Measurements from ENCODE around the gene DCST1.

Gene DCST1

GRCh38 chr1:155004352-155005075 lies 29.1 kb upstream of the DCST1 start:
- 88% methylated on average over 3 of the region's 5 CpGs for WGBS (ENCODE audit: insufficient coverage)
- CTCF ChIA-PET = interaction anchor here (0.8 to 14.0 kb wide), 4 partner anchors 13 to 40 kb away, joined by 3 to 320 read pairs (median 118); partner anchors contain the start of genes CKS1B, FLAD1 and SHC1
- H3K27ac ChIP-seq (ENCODE audit: insufficient read depth in 1 of 2, low read depth in 1 of 2, low read length in 2 of 2, poor library complexity in 1 of 2, severe bottlenecking in 2 of 2) = peak overlapping the region in 1 of 2 experiments; percentile 78
- peaks cover 14 to 90% (median 82%) of the 10 kb centered on the region in 4 experiments for H3K4me1 ChIP-seq (ENCODE audit: control extremely low read depth in 1 of 4, control insufficient read depth in 4 of 4, insufficient read depth in 4 of 4, low read length in 3 of 4)
- H3K36me3 ChIP-seq (ENCODE audit: control insufficient read depth in 4 of 4, insufficient read depth in 4 of 4, low read length in 3 of 4) = no peaks in the 10 kb centered on the region
- DNase-seq = no peak
- H3K9me3 ChIP-seq (ENCODE audit: control extremely low read depth in 1 of 5, control insufficient read depth in 4 of 5, insufficient read depth in 2 of 5, low read depth in 1 of 5, low read length in 4 of 5) = no peaks in the 10 kb centered on the region
- H3K4me3 ChIP-seq (ENCODE audit: control insufficient read depth in 1 of 7, extremely low read depth in 1 of 7, insufficient read depth in 4 of 7, low read depth in 2 of 7, low read length in 6 of 7) = peak overlapping the region in 6 of 7 experiments; percentile 23 to 95 (median 85)
- no peaks in the 10 kb centered on the region for H3K27me3 ChIP-seq (replicated peaks in 2 of 5; ENCODE audit: control insufficient read depth in 4 of 5, insufficient read depth in 5 of 5, low read length in 4 of 5)
- POLR2A ChIA-PET = no interaction called here

DNA sequence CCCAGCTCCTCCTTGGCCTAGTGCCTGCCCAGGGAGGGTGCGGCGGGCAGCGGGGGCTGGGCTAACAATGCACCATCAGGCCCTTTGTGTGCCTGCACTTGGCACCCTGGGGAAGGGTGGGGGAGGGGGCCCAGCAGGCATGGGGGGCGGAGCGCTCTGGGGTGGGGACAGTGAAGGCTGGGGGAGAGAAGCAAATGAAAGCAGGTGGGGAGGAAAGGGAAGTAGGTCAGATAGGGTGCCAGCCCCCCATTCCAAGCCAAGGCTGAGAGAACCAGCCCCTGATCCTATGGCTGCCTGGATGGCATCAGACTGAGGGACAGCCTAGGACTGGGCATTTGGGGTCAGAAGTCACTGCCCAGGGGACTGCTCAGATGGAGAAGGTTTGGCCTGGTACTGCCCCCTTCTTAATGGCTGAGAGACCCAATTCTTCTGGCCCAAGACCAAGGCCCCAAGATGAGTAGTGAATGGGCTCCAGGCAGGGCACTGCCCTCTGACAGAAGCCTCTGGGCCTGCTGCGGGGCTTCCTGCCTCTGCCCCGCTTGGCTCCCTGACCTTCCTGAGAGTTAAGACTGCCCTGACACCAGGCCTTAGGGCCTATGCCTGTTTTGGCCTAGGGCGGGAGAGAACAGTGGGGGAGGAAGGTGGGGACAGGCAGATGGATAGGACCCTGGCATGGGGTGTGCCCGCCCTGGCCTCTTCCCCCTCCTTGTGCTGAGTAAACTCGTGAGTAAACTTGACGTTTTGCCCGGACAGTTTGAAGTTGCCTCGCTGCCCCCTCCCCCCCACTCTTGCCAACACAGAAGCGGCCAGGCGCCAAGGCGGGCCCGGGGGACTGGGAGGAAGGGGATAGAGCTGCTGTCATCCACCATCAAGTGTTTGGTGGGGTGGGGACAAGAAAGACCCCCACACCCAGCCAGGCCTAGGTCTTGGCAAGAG lies 28.3 kb upstream of the DCST1 start:
- H3K27me3 ChIP-seq (replicated peaks in 2 of 5; ENCODE audit: control insufficient read depth in 4 of 5, insufficient read depth in 5 of 5, low read length in 4 of 5) = no peaks in the 10 kb centered on the region
- ChIA-PET CTCF (interaction anchor here (0.7 to 14.0 kb wide), 8 partner anchors 9 to 34 kb away, joined by 3 to 320 read pairs (median 9); partner anchors contain the start of genes CKS1B, FLAD1 and SHC1), POLR2A (interaction anchor here (0.7 kb wide), 2 partner anchors 34 to 36 kb away, joined by 3 read pairs; no protein-coding TSS in a partner anchor)
- peak overlapping the region in 1 of 2 experiments; percentile 78 for H3K27ac ChIP-seq (ENCODE audit: insufficient read depth in 1 of 2, low read depth in 1 of 2, low read length in 2 of 2, poor library complexity in 1 of 2, severe bottlenecking in 2 of 2)
- no peaks in the 10 kb centered on the region for H3K9me3 ChIP-seq (ENCODE audit: control extremely low read depth in 1 of 5, control insufficient read depth in 4 of 5, insufficient read depth in 2 of 5, low read depth in 1 of 5, low read length in 4 of 5)
- DNase-seq = no peak
- 100% methylated on average over 1 of the region's 17 CpGs for WGBS (ENCODE audit: insufficient coverage)
- H3K4me3 ChIP-seq (ENCODE audit: control insufficient read depth in 1 of 7, extremely low read depth in 1 of 7, insufficient read depth in 4 of 7, low read depth in 2 of 7, low read length in 6 of 7) = peak overlapping the region in 3 of 7 experiments; percentile 32 to 95 (median 37)
- H3K36me3 ChIP-seq (ENCODE audit: control insufficient read depth in 4 of 4, insufficient read depth in 4 of 4, low read length in 3 of 4) = no peaks in the 10 kb centered on the region
- H3K4me1 ChIP-seq (ENCODE audit: control extremely low read depth in 1 of 4, control insufficient read depth in 4 of 4, insufficient read depth in 4 of 4, low read length in 3 of 4) = peaks cover 11 to 90% (median 79%) of the 10 kb centered on the region in 4 experiments

- H3K9me3 ChIP-seq (ENCODE audit: control extremely low read depth in 1 of 5, control insufficient read depth in 4 of 5, insufficient read depth in 2 of 5, low read depth in 1 of 5, low read length in 4 of 5) = no peaks in the 10 kb centered on the region
- DNase-seq = peak; percentile 34 to 74 (median 68)
- H3K27me3 ChIP-seq (replicated peaks in 2 of 5; ENCODE audit: control insufficient read depth in 4 of 5, insufficient read depth in 5 of 5, low read length in 4 of 5) = no peaks in the 10 kb centered on the region
- H3K4me1 ChIP-seq (ENCODE audit: control extremely low read depth in 1 of 4, control insufficient read depth in 4 of 4, insufficient read depth in 4 of 4, low read length in 3 of 4) = peaks cover 11 to 91% (median 78%) of the 10 kb centered on the region in 4 experiments
- H3K36me3 ChIP-seq (ENCODE audit: control insufficient read depth in 4 of 4, insufficient read depth in 4 of 4, low read length in 3 of 4) = no peaks in the 10 kb centered on the region
- H3K27ac ChIP-seq (ENCODE audit: insufficient read depth in 1 of 2, low read depth in 1 of 2, low read length in 2 of 2, poor library complexity in 1 of 2, severe bottlenecking in 2 of 2) = no peak overlapping the region
- H3K4me3 ChIP-seq (ENCODE audit: control insufficient read depth in 1 of 7, extremely low read depth in 1 of 7, insufficient read depth in 4 of 7, low read depth in 2 of 7, low read length in 6 of 7) = no peak overlapping the region
- POLR2A ChIA-PET = interaction anchor here (0.7 kb wide), 2 partner anchors 33 to 37 kb away, joined by 3 read pairs; no protein-coding TSS in a partner anchor
- no CpG with 5 or more reads among the region's 2 CpGs for WGBS (ENCODE audit: insufficient coverage)
- CTCF ChIA-PET = interaction anchor here (0.7 to 4.2 kb wide), 8 partner anchors 8 to 38 kb away, joined by 3 to 33 read pairs (median 8); no protein-coding TSS in a partner anchor
Observed at GRCh38 chr1:155006601-155007101, 27.0 kb upstream of the DCST1 start.

DNA sequence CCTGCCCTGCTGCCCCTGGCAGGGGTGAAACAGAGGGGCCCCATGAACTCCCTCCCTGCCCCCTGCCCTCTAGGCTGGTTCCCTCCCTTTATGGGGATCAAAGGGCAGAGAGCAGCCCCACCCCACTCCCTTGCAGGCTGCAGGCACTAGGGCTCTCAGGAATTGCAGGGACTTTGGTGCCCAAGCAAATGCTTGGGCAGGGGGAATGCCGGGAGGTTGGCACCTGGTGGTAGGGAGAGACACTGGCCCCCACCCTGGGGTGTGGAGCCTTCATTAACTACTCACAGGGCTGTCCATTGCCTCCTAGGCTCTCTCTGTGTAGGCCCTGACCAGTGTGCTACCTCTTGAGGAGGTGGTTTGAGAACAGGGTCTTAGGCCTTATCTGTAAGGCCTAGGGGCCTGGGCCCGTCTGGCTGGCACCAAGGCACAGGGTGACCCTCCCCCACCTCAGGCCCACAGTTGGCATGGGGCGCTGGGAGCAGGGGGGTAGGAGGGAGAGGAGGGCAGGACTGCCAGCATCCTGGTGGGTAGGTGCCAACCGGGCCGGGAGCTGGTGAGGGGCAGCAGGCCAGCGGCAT lies 26.3 kb upstream of the DCST1 start:
- Histone ChIP-seq H3K27ac (ENCODE audit: insufficient read depth in 1 of 2, low read depth in 1 of 2, low read length in 2 of 2, poor library complexity in 1 of 2, severe bottlenecking in 2 of 2) (no peak overlapping the region), H3K36me3 (ENCODE audit: control insufficient read depth in 4 of 4, insufficient read depth in 4 of 4, low read length in 3 of 4) (no peaks in the 10 kb centered on the region), H3K27me3 (replicated peaks in 2 of 5; ENCODE audit: control insufficient read depth in 4 of 5, insufficient read depth in 5 of 5, low read length in 4 of 5) (no peaks in the 10 kb centered on the region), H3K4me3 (ENCODE audit: control insufficient read depth in 1 of 7, extremely low read depth in 1 of 7, insufficient read depth in 4 of 7, low read depth in 2 of 7, low read length in 6 of 7) (peak overlapping the region in 1 of 7 experiments; percentile 7), H3K9me3 (ENCODE audit: control extremely low read depth in 1 of 5, control insufficient read depth in 4 of 5, insufficient read depth in 2 of 5, low read depth in 1 of 5, low read length in 4 of 5) (no peaks in the 10 kb centered on the region), H3K4me1 (ENCODE audit: control extremely low read depth in 1 of 4, control insufficient read depth in 4 of 4, insufficient read depth in 4 of 4, low read length in 3 of 4) (peaks cover 11 to 95% (median 83%) of the 10 kb centered on the region in 4 experiments)
- WGBS (ENCODE audit: insufficient coverage) = 70% methylated on average over 2 of the region's 6 CpGs
- CTCF ChIA-PET = interaction anchor here (0.7 to 4.2 kb wide), 12 partner anchors 7 to 71 kb away, joined by 3 to 33 read pairs (median 6); partner anchors contain the start of genes PBXIP1 and PMVK
- POLR2A ChIA-PET = interaction anchor here (0.7 to 1.1 kb wide), 2 partner anchors 8 to 52 kb away, joined by 3 to 4 read pairs; partner anchors contain the start of gene PBXIP1
- DNase-seq = no peak

- Histone ChIP-seq H3K36me3 (ENCODE audit: control insufficient read depth in 4 of 4, insufficient read depth in 4 of 4, low read length in 3 of 4) (no peaks in the 10 kb centered on the region), H3K27me3 (replicated peaks in 2 of 5; ENCODE audit: control insufficient read depth in 4 of 5, insufficient read depth in 5 of 5, low read length in 4 of 5) (no peaks in the 10 kb centered on the region), H3K9me3 (ENCODE audit: control extremely low read depth in 1 of 5, control insufficient read depth in 4 of 5, insufficient read depth in 2 of 5, low read depth in 1 of 5, low read length in 4 of 5) (no peaks in the 10 kb centered on the region), H3K4me1 (ENCODE audit: control extremely low read depth in 1 of 4, control insufficient read depth in 4 of 4, insufficient read depth in 4 of 4, low read length in 3 of 4) (peaks cover 9 to 98% (median 87%) of the 10 kb centered on the region in 4 experiments), H3K27ac (ENCODE audit: insufficient read depth in 1 of 2, low read depth in 1 of 2, low read length in 2 of 2, poor library complexity in 1 of 2, severe bottlenecking in 2 of 2) (no peak overlapping the region), H3K4me3 (ENCODE audit: control insufficient read depth in 1 of 7, extremely low read depth in 1 of 7, insufficient read depth in 4 of 7, low read depth in 2 of 7, low read length in 6 of 7) (peak overlapping the region in 2 of 7 experiments; percentile 7 to 11)
- ChIA-PET POLR2A (interaction anchor here (0.7 to 1.1 kb wide), 2 partner anchors 8 to 53 kb away, joined by 3 to 4 read pairs; partner anchors contain the start of gene PBXIP1), CTCF (interaction anchor here (0.7 to 4.2 kb wide), 11 partner anchors 9 to 72 kb away, joined by 3 to 33 read pairs (median 6); partner anchors contain the start of genes ADAM15, PBXIP1 and PMVK)
- 59% methylated on average over 4 of the region's 16 CpGs for WGBS (ENCODE audit: insufficient coverage)
- peak in 2 of 3 donors; percentile 51 to 58 for DNase-seq
Observed at GRCh38 chr1:155008015-155008941, 25.3 kb upstream of the DCST1 start.
